ENCODE results near the gene SRPK3.

Gene SRPK3

GRCh38 chrX:153733651-153734240, 47.1 kb upstream of the SRPK3 start:
- H3K4me1 ChIP-seq (ENCODE audit: insufficient read depth, poor library complexity, severe bottlenecking) = no peaks in the 10 kb centered on the region
- no peak overlapping the region for H3K27ac ChIP-seq (ENCODE audit: poor library complexity, severe bottlenecking)
- H3K9me3 ChIP-seq (ENCODE audit: severe bottlenecking) = no peaks in the 10 kb centered on the region
- ATAC-seq (ENCODE audit: low read depth) (no peak), DNase-seq (ENCODE audit: low spot score) (no peak)
- no peak for TF ChIP-seq CTCF (IDR thresholded peaks at IDR 0.05; ENCODE audit: poor library complexity, severe bottlenecking)
- no peaks in the 10 kb centered on the region for H3K27me3 ChIP-seq (ENCODE audit: insufficient read depth, poor library complexity, severe bottlenecking)
- no peak overlapping the region for H3K4me3 ChIP-seq (ENCODE audit: severe bottlenecking)
- no peaks in the 10 kb centered on the region for H3K36me3 ChIP-seq (ENCODE audit: low read depth)

GRCh38 chrX:153734871-153735270, 46.0 kb upstream of the SRPK3 start:
- no peaks in the 10 kb centered on the region for H3K27me3 ChIP-seq (ENCODE audit: insufficient read depth, poor library complexity, severe bottlenecking)
- H3K36me3 ChIP-seq (ENCODE audit: low read depth) = no peaks in the 10 kb centered on the region
- DNase-seq (ENCODE audit: low spot score) (no peak), ATAC-seq (ENCODE audit: low read depth) (no peak)
- H3K27ac ChIP-seq (ENCODE audit: poor library complexity, severe bottlenecking) = no peak overlapping the region
- no peaks in the 10 kb centered on the region for H3K4me1 ChIP-seq (ENCODE audit: insufficient read depth, poor library complexity, severe bottlenecking)
- no peaks in the 10 kb centered on the region for H3K9me3 ChIP-seq (ENCODE audit: severe bottlenecking)
- H3K4me3 ChIP-seq (ENCODE audit: severe bottlenecking) = no peak overlapping the region
- no peak for TF ChIP-seq CTCF (IDR thresholded peaks at IDR 0.05; ENCODE audit: poor library complexity, severe bottlenecking)

- H3K27me3 ChIP-seq (ENCODE audit: insufficient read depth, poor library complexity, severe bottlenecking) = no peaks in the 10 kb centered on the region
- ATAC-seq (ENCODE audit: low read depth) = no peak
Measured at GRCh38 chrX:153735274-153735673, 45.6 kb upstream of the SRPK3 start.

GRCh38 chrX:153736071-153736820, 44.6 kb upstream of the SRPK3 start:
- DNase-seq (ENCODE audit: low spot score) (no peak), ATAC-seq (ENCODE audit: low read depth) (no peak)
- Histone ChIP-seq H3K4me1 (ENCODE audit: insufficient read depth, poor library complexity, severe bottlenecking) (no peaks in the 10 kb centered on the region), H3K36me3 (ENCODE audit: low read depth) (no peaks in the 10 kb centered on the region), H3K27me3 (ENCODE audit: insufficient read depth, poor library complexity, severe bottlenecking) (no peaks in the 10 kb centered on the region), H3K9me3 (ENCODE audit: severe bottlenecking) (no peaks in the 10 kb centered on the region), H3K4me3 (ENCODE audit: severe bottlenecking) (no peak overlapping the region), H3K27ac (ENCODE audit: poor library complexity, severe bottlenecking) (no peak overlapping the region)
- no peak for TF ChIP-seq CTCF (IDR thresholded peaks at IDR 0.05; ENCODE audit: poor library complexity, severe bottlenecking)

More at GRCh38 chrX:153735274-153735673, 45.6 kb upstream of the SRPK3 start:
- no peak overlapping the region for H3K4me3 ChIP-seq (ENCODE audit: severe bottlenecking)
- H3K4me1 ChIP-seq (ENCODE audit: insufficient read depth, poor library complexity, severe bottlenecking) = no peaks in the 10 kb centered on the region
- TF ChIP-seq CTCF (IDR thresholded peaks at IDR 0.05; ENCODE audit: poor library complexity, severe bottlenecking) = no peak
- H3K27ac ChIP-seq (ENCODE audit: poor library complexity, severe bottlenecking) = no peak overlapping the region
- DNase-seq (ENCODE audit: low spot score) = no peak
- no peaks in the 10 kb centered on the region for H3K9me3 ChIP-seq (ENCODE audit: severe bottlenecking)
- no peaks in the 10 kb centered on the region for H3K36me3 ChIP-seq (ENCODE audit: low read depth)

Measured in RWPE2 (cell line).